ENCODE data around the gene STK33.

The STK33 gene

DNA sequence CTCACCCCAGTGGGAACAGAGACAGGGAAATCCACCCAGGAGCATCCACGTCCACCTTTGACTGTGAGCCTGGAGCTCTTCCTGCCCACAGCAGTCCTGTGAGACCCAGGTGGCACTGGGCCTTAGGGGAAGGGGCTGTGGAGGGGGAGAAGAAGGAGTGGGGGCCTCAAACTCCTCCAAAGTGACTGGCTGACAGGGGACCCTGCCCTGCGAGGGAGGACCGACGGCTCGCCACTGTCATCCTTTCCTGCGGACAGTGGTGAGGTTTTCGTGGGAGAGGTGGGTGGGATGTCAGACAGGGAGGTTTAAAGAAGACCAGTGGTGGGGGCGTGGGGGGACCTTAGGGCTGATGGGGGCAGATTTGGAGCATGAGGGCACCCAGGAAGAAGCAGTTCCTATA lies 237.8 kb downstream of the STK33 start:
- ChIA-PET CTCF (no interaction called here), POLR2A (no interaction called here)
- DNase-seq (ENCODE audit: extremely low spot score): no peak
- TF ChIP-seq, protein P1, sequence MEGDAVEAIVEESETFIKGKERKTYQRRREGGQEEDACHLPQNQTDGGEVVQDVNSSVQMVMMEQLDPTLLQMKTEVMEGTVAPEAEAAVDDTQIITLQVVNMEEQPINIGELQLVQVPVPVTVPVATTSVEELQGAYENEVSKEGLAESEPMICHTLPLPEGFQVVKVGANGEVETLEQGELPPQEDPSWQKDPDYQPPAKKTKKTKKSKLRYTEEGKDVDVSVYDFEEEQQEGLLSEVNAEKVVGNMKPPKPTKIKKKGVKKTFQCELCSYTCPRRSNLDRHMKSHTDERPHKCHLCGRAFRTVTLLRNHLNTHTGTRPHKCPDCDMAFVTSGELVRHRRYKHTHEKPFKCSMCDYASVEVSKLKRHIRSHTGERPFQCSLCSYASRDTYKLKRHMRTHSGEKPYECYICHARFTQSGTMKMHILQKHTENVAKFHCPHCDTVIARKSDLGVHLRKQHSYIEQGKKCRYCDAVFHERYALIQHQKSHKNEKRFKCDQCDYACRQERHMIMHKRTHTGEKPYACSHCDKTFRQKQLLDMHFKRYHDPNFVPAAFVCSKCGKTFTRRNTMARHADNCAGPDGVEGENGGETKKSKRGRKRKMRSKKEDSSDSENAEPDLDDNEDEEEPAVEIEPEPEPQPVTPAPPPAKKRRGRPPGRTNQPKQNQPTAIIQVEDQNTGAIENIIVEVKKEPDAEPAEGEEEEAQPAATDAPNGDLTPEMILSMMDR (IDR thresholded peaks at IDR 0.05; ENCODE audit: control extremely low read depth, extremely low read depth, low read depth, missing control alignments): no peak

DNA sequence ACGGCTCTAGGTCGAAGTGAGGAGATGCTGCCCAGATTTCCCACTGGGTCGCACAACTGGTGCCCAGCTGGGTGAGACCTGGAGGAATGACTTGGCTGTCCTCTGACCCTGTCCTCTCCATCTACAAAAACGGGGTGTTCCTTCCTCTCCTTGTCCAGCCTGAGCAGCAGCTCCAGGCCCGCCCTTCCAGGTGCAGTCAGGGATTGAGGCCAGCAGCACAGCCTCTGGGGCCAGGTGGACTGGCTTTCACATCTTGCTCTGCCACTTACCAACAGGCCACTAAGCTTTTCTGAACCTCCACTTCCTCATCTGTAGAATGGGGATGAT lies 238.6 kb downstream of the STK33 start:
- CTCF ChIA-PET: interaction anchor here (1.2 kb wide), 1 partner anchor 13 kb away, joined by 3 read pairs; no protein-coding TSS in a partner anchor
- POLR2A ChIA-PET: no interaction called here
- TF ChIP-seq, protein P1 (IDR thresholded peaks at IDR 0.05; ENCODE audit: control extremely low read depth, extremely low read depth, low read depth, missing control alignments): no peak
- no peak for DNase-seq (ENCODE audit: extremely low spot score)

DNA sequence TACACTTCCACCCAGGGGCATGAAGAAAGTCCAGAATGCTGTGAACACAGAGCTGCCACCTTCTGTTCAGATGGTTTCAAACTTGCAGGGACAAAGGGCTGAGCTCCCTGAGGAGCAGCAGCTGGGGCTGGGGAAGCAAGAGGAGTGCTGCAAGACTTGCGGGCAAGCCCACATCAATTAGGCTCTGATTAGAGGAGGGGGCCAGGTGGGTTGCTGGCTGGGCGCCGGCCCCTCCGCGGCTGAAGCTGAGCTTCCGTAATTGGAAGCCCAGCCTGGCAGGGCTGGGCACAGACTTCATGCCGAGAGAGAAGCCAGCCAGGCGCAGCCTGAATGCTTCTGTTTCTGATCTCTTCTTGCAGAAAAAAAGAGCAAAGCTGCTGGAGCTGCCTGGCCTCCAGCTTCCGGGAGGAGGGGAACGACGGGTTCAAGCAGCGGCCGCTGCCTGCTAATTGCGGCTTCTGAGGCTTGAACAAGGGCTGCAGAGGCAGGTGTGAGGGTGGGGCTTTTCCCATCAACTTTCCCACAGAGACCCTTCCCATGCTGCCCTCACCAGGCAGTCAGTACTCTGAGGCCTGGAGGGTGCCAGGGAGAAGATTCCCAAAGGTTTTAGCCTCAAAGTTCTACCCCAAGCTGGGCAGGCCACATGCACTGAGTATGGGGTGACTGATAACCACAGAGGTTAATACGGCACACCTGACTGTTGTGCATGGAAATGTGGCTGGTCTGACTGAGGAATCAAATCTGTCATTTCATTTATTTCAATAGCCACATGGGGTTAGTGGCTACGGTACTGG lies 239.2 kb downstream of the STK33 start:
- TF ChIP-seq, protein P1 (IDR thresholded peaks at IDR 0.05; ENCODE audit: control extremely low read depth, extremely low read depth, low read depth, missing control alignments): no peak
- DNase-seq (ENCODE audit: extremely low spot score): no peak
- ChIA-PET POLR2A (no interaction called here), CTCF (interaction anchor here (1.2 kb wide), 2 partner anchors 12 to 13 kb away, joined by 3 read pairs; no protein-coding TSS in a partner anchor)

DNA sequence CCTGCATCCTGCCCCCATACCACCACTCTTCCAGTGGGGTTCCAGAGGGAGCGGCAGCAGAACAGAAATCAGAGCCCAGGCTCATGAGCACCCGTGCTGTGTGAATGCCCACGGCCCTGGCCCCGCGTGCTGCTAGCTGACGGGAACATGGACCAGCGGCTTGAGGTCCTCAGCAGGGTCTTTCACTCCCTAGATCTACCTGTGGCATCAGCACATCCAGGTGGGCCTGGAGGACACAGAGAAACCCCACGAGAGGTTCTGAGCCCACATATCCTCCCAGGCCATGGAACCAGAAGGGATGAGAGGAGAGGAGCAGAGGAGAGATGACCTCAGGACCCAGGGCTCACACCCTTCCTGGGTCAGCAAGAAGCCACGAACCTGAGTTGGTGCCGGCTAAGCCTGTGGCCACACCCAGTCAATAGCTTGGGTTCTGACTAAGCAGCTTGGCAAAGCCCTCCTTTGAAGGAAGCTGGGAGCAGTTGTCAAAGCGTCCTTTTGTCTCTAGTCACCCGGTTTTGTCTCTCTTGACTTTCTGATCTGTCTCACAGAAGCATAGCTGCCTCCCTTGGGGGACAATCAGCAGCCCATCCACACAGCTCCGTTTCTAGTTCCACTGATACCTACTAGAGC lies 241.0 kb downstream of the STK33 start:
- CTCF ChIA-PET: no interaction called here
- TF ChIP-seq, protein P1 (IDR thresholded peaks at IDR 0.05; ENCODE audit: control extremely low read depth, extremely low read depth, low read depth, missing control alignments): no peak
- POLR2A ChIA-PET: no interaction called here
- DNase-seq (ENCODE audit: extremely low spot score): no peak

DNA sequence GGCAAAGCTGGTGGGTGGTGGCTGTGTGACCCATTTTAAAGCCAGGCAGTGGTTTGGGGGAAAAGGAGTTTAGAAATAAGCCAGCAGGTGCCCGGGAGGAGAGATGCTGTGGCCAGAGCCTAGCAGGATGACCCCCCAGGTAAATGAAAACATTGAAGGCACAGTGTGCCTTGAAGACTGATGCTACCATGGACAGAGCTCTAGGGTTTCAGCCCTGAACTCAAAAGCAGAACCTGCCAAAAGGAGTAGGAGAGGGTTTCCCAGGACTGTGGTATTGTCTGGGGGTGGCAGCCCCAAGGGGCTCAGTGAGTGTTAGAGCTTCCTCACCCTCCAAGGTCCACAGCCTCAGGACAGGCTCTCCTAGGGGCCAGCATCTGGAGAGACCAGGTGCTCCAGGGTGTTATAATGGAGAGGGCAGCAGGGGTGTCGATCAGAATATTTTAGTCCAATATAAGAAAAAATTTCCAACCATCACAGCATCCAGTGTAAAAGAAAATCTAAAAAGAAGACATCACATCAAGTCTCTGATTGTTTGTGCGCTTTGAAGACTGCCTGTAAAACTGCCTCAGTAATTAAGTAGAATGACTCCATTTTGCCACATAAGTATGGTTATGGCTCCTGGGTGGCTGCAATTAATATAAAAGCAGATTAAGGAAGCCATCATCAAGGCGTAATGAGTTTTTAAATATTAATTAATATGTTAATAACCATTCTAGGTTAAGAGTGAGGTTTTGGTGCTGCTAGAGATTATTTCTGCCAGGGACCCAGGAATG lies 241.7 kb downstream of the STK33 start:
- ChIA-PET POLR2A (interaction anchor here (0.5 kb wide), 1 partner anchor 1948 kb away, joined by 3 read pairs; no protein-coding TSS in a partner anchor), CTCF (no interaction called here)
- no peak for DNase-seq (ENCODE audit: extremely low spot score)
- TF ChIP-seq, protein P1 (IDR thresholded peaks at IDR 0.05; ENCODE audit: control extremely low read depth, extremely low read depth, low read depth, missing control alignments): no peak

DNA sequence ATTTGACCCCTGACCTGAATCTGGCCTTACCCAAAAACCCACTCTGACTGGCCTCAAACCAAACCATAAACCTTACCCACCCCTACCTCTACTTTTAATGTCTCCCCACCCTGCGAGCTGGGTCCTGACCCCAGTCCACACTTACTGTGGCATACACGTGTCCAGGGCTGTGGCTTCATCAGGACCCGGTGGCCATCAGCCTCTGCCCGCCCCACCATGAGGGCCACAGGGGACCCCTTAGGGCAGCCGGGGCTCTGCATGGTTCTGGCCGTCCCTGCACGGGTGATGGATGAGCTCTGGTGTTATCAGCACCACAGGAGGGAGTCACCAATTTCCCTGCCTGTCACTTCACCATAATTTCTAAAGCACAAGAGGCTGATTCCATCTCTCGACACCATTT lies 242.8 kb downstream of the STK33 start:
- CTCF ChIA-PET: interaction anchor here (1.3 kb wide), 1 partner anchor 10 kb away, joined by 4 read pairs; no protein-coding TSS in a partner anchor
- no peak for DNase-seq (ENCODE audit: extremely low spot score)
- POLR2A ChIA-PET: no interaction called here
- TF ChIP-seq, protein P1 (IDR thresholded peaks at IDR 0.05; ENCODE audit: control extremely low read depth, extremely low read depth, low read depth, missing control alignments): no peak
